Rectal smooth muscle tissue (tissue), 1 donor: Measurements from ENCODE around the gene SORBS1.
A peak's percentile ranks its signal among the peaks of the same experiment; 100 is the strongest.

ENCODE experiments used
- H3K27ac ChIP-seq: one replicate; pipeline ENCODE4 v1.7.0; 2013; ENCODE audit warnings: low read depth, low read length, inconsistent platforms
- H3K27me3 ChIP-seq: one replicate; pipeline ENCODE4 v1.7.0; 2013; ENCODE audit warnings: low read length; ENCODE audit not compliant: control insufficient read depth, insufficient read depth
- H3K36me3 ChIP-seq: one replicate; pipeline ENCODE4 v1.7.0; 2013; ENCODE audit warnings: low read length; ENCODE audit not compliant: control insufficient read depth, insufficient read depth
- H3K4me1 ChIP-seq: one replicate; pipeline ENCODE4 v1.7.0; 2013; ENCODE audit warnings: low read length; ENCODE audit not compliant: control insufficient read depth, insufficient read depth
- H3K4me3 ChIP-seq: one replicate; pipeline ENCODE4 v1.7.0; 2013; ENCODE audit warnings: low read length
- H3K9ac ChIP-seq: one replicate; pipeline ENCODE4 v1.7.0; 2013; ENCODE audit warnings: low read length

Gene SORBS1

GRCh38 chr10:95411635-95412034, 149.5 kb downstream of the SORBS1 start:
- peaks cover 54% of the 10 kb centered on the region for H3K4me1 ChIP-seq
- no peaks in the 10 kb centered on the region for H3K36me3 ChIP-seq
- H3K27ac ChIP-seq, result no peak overlapping the region

DNA sequence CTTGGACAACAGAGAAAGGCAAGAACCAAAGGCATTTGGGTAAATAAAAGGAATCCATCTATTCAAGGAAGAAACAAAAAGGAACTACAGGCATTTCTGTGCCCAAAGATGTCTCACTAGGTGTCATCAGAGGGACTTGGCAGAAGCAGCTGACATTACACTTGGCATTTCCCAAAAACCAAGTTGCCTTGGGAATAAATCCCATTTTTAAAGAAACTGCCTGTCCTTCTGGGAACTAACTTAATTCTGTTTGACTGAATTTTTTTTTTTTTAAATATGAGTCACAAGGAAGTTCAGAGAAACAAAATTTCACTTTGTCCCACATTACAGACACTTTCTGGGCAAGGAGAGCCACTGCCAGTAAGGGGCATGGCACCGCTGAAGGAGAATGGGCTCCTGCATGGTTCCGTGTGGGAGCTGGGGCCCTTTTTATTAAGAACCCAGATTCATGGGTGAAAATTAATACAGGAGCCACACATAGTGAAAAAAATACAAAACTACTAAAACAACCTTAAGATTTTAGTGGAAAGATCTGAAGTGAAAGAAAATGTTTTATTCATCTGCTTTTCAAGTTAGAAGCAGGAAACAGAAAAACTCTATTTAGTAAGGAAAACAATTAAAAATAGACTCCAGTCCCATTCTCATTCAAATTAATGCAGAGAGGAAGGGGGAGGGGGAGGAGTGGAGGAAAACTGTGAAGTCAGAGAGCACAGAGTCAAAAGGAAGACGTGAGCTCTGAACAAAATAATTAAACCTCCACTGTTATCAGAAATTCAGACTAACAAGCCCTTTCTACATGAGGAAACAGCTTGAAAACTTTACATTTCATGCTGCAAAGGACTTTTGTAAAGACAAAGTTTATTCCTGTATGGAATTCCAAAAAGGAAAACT, 151.9 kb downstream of the SORBS1 start:
- Histone ChIP-seq H3K27ac (peak overlapping the region; percentile 80), H3K9ac (no peak overlapping the region), H3K27me3 (no peaks in the 10 kb centered on the region), H3K4me1 (peaks cover 44% of the 10 kb centered on the region), H3K4me3 (no peak overlapping the region), H3K36me3 (peaks cover 3% of the 10 kb centered on the region)

More at GRCh38 chr10:95411635-95412034, 149.5 kb downstream of the SORBS1 start:
- Histone ChIP-seq H3K27me3 (no peaks in the 10 kb centered on the region), H3K9ac (no peak overlapping the region), H3K4me3 (no peak overlapping the region)

DNA sequence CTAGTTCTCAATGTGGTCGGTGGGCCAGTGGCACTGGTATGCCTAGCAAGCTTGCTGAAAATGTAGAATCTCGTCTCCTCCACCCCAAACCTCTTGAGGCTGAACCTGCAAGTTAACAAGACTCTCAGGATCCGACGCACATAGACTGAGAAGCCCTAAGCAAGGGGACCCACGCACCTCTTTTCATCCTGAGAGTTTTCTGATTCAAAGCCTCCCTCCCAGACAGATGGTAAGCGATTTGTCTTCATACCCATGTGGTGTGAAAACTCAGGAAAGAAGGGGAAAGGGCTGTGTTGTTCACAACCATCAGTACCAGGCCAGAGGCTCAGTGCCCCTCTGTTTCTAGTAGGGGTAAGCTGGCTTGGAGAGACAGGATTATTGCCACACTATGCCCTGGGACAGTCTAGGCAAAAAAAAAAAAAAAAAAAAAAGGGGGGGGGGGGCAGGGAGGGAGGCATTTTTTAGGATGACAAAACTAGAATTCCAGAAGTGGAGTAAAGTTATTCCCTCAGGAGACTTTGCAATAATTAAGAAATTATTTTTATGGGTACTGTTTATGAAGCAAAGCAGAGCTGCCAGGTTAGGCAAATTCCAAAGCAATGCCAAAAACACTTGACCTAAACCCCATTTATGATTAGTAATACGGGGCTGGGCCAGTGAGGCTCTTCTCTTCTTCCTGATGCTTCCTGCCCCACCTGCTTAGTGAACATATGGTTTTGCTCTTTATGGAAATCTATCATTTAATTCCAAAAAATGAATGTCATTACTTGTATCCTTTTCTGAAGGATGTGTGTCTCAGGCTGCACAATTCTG, 152.8 kb downstream of the SORBS1 start:
- H3K4me3 ChIP-seq, result no peak overlapping the region
- no peaks in the 10 kb centered on the region for H3K27me3 ChIP-seq
- H3K27ac ChIP-seq, result peak overlapping the region; percentile 80
- no peak overlapping the region for H3K9ac ChIP-seq
- peaks cover 3% of the 10 kb centered on the region for H3K36me3 ChIP-seq
- peaks cover 41% of the 10 kb centered on the region for H3K4me1 ChIP-seq

- peak overlapping the region; percentile 74 for H3K27ac ChIP-seq
- H3K4me1 ChIP-seq, result peaks cover 41% of the 10 kb centered on the region
Observed at GRCh38 chr10:95407546-95407945, 153.6 kb downstream of the SORBS1 start.

GRCh38 chr10:95406651-95407280, 154.4 kb downstream of the SORBS1 start:
- Histone ChIP-seq H3K4me1 (peaks cover 44% of the 10 kb centered on the region), H3K36me3 (peaks cover 3% of the 10 kb centered on the region), H3K4me3 (no peak overlapping the region), H3K27me3 (no peaks in the 10 kb centered on the region), H3K9ac (no peak overlapping the region), H3K27ac (peak overlapping the region; percentile 74)

More at GRCh38 chr10:95407546-95407945, 153.6 kb downstream of the SORBS1 start:
- no peak overlapping the region for H3K9ac ChIP-seq
- peaks cover 3% of the 10 kb centered on the region for H3K36me3 ChIP-seq
- H3K27me3 ChIP-seq, result no peaks in the 10 kb centered on the region
- no peak overlapping the region for H3K4me3 ChIP-seq

GRCh38 chr10:95405655-95406054, 155.5 kb downstream of the SORBS1 start:
- peaks cover 3% of the 10 kb centered on the region for H3K36me3 ChIP-seq

GRCh38 chr10:95404864-95405263, 156.3 kb downstream of the SORBS1 start:
- no peak overlapping the region for H3K4me3 ChIP-seq
- peaks cover 49% of the 10 kb centered on the region for H3K4me1 ChIP-seq
- H3K36me3 ChIP-seq, result peaks cover 3% of the 10 kb centered on the region
- no peaks in the 10 kb centered on the region for H3K27me3 ChIP-seq
- no peak overlapping the region for H3K9ac ChIP-seq
- H3K27ac ChIP-seq, result no peak overlapping the region

More at GRCh38 chr10:95405655-95406054, 155.5 kb downstream of the SORBS1 start:
- peaks cover 46% of the 10 kb centered on the region for H3K4me1 ChIP-seq
- no peaks in the 10 kb centered on the region for H3K27me3 ChIP-seq
- no peak overlapping the region for H3K4me3 ChIP-seq
- peak overlapping the region; percentile 74 for H3K27ac ChIP-seq
- H3K9ac ChIP-seq, result no peak overlapping the region

- no peak overlapping the region for H3K27ac ChIP-seq
- H3K9ac ChIP-seq, result no peak overlapping the region
- peaks cover 3% of the 10 kb centered on the region for H3K36me3 ChIP-seq
- no peak overlapping the region for H3K4me3 ChIP-seq
- no peaks in the 10 kb centered on the region for H3K27me3 ChIP-seq
- H3K4me1 ChIP-seq, result peaks cover 46% of the 10 kb centered on the region
Observed at GRCh38 chr10:95404462-95404858, 156.7 kb downstream of the SORBS1 start.

DNA sequence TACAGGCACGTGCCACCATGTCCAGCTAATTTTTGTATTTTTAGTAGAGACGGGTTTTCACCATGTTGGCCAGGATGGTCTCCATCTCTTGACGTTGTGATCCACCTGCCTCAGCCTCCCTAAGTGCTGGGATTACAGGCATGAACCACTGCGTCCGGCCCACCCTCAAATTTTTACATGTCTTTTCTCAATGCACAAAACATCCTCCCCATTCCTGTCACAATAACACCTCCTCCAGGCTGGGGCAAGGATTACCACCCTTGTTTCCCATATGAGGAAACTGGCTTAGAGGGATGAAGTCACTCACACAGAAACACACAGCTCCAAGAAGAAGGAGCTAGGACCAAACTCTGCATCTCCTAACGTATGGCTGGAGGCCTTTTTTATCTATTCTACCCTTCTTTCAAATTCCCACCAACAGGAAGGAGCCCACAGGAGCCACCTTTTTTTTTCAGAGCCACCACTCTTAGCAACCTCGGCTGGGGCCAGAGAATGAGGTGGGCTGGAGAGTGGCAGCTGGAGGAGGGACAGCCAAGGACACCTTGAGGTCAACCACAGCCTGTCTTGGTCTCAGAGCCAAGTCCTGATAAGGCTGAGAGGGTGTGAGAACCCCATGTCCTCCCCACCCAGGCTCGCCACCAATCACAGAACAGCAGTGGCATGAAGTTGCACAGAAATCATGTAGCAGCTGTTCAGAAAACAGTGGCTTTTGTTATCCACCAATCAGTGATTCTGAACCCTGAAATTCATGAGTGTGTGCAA, 157.3 kb downstream of the SORBS1 start:
- H3K27me3 ChIP-seq, result no peaks in the 10 kb centered on the region
- no peak overlapping the region for H3K27ac ChIP-seq
- H3K36me3 ChIP-seq, result peaks cover 4% of the 10 kb centered on the region
- no peak overlapping the region for H3K9ac ChIP-seq
- peaks cover 47% of the 10 kb centered on the region for H3K4me1 ChIP-seq
- H3K4me3 ChIP-seq, result no peak overlapping the region

DNA sequence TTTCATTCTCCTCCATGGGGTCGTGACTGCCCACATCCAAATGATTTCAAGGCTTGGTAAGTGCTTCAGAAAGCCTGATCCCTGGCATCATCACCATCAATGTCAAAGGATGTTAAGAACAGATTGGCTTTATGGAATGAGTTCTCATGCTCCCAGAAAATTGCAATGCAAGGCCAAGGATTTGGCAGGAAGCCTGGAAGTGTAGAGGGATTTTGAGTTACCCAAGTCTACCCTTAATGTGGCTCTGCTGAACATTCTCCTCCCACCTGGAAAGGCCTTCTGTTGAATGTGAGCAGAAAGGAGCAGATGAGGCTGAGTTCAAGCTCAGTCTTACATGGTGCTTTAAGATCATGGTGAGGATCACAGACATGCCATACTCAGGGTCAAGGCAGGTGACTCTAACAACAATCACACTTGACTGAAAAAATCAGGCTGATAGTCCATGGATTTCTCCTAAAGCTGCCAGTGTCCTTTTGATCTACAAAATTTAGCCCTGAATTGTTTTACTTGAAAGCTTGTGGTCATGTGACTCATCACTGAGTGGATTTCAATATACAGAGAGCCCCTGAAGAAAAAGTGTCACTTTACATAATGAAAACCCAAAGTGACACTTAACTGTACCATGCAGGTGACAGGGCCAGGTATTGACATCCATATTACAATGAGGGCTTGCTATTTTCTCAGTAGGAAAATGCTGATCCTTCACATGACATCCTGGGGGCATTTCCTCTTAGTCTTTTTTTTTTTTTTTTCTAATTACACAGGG, 159.3 kb downstream of the SORBS1 start:
- Histone ChIP-seq H3K36me3 (peaks cover 15% of the 10 kb centered on the region), H3K4me3 (no peak overlapping the region), H3K27me3 (no peaks in the 10 kb centered on the region), H3K27ac (peak overlapping the region; percentile 19), H3K9ac (no peak overlapping the region), H3K4me1 (peaks cover 40% of the 10 kb centered on the region)

DNA sequence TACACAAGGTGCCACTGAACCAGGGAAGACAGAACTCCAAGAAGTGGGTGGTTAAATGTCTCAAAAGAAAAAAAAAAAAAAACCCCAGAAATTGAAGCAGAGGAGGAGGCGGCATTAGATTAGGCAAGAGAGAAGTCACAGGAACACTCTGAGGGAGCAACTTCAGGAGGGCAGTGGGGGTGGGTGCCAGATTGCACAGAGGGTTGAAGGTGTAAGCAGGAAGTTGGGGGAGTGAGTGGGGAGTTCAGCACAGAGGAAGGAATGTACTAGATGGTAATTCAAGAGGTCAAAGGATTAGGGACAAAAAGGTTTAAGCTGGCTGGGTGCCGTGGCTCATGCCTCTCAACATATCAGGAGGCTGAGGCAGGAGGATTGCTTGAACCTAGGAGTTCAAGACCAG, 160.4 kb downstream of the SORBS1 start:
- H3K36me3 ChIP-seq, result peaks cover 17% of the 10 kb centered on the region
- no peaks in the 10 kb centered on the region for H3K27me3 ChIP-seq
- H3K27ac ChIP-seq, result peak overlapping the region; percentile 58
- H3K4me3 ChIP-seq, result no peak overlapping the region
- peaks cover 31% of the 10 kb centered on the region for H3K4me1 ChIP-seq
- no peak overlapping the region for H3K9ac ChIP-seq
